Eye (tissue), 1 donor: ENCODE results near the gene SMARCD3.

ENCODE experiments used
- DNase-seq: peaks from one replicate; pipeline ENCODE4 v3.0.0-alpha.2; 2015

Gene SMARCD3

DNA sequence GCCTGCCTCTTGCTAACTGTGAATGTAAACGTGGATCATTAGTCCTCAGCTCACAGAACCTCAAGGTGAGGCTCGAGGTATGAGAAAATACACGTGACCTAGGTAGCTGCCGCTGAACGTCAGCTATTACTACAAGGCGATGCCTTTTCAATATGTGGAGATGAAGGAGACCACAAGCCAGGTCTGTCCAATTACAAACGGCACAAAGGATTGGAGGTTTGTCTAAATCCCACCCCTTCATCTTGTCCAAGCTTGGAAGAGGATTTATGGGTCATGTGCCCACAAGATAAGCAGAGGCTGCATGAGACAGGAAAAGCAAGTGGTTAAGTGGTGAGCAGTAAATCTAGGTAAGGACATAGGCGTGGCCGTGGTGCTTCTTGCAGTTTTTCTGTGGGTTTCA lies 41.6 kb downstream of the SMARCD3 start:
- no peak for DNase-seq

DNA sequence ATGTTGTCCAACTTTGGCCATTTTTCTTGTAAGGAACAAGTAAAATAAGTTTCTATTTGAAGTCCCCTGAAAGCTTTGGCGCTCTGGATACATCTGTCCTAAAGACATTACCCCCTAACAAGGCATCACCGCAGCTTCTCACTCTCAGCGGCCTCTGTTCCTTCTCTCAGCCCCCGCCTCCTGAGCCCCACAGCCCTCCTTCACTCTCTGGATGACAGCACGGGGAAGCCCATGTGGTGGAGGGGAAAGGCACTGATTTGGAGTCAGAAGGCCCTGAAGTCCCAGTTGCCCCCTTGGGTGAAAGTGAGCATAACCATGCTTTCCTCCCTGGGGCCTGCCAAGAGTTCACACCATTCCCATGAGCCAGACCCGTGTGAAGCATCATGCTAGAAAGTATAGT lies 42.8 kb downstream of the SMARCD3 start:
- no peak for DNase-seq

GRCh38 chr7:151204383-151205032 lies 44.0 kb downstream of the SMARCD3 start:
- DNase-seq = no peak

- no peak for DNase-seq
These were observed 45.7 kb downstream of the SMARCD3 start for GRCh38 chr7:151202836-151203235.

- no peak for DNase-seq
These were observed 46.7 kb downstream of the SMARCD3 start for GRCh38 chr7:151201751-151202150.

GRCh38 chr7:151201344-151201743 lies 47.1 kb downstream of the SMARCD3 start:
- no peak for DNase-seq

DNA sequence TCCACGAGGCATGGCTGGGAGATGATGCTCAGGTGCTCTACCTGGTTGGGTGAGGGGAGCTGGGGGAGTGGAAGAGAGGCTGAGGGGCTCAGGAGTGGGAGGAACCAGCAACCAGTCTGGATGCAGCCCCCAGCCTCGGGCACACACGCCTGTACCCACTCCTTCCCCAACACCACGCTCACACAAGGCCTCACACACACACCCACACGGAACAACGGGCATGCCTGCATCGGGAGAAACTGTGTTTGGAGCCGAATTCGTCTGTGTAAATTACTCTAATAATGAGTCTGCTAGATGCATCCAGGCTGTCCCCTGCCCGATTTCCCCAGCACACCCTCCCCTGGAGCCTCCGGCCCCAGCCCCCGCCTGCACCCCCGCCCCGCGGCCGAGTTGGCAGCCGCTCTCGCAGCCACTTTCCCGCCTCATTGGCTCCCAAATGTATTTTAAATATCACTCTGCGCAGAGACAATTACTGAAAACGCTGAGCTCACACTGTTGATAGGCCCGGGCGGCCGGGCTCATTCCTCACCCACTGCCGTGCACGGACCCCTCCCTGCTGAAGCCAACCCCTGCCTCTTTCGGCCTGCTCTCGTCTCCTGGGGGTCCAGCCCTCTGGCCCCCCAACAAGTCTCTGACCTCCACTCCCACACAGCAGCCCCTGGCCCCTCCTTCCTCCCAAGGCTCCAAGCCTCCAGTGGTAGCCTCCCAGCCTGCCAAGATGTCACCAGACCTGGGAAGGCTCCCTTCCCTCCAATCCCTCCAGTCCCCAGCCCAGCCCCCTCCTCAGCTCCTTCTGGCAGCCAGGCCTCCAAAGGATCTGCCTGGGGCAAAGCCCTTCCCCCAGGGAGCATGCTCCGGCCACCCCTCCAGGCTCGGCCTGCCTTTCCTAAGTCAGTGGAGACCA lies 49.3 kb downstream of the SMARCD3 start:
- DNase-seq = peak; percentile 85

DNA sequence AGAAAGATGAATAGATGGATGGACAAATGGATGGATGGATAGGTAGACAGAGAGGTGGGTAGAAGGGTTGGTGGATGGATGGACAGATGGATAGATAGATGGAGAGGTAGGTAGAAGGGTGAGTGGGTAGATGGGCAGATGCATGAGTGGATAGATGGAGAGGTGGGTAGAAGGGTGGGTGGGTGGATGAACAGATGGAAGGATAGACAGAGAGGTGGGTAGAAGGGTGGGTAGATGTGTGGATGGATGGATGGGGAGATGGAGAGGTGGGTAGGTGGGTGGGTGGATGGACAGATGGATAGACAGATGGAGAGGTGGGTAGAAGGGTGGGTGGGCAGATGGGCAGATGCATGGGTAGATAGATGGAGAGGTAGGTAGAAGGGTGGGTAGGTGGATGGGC lies 50.6 kb downstream of the SMARCD3 start:
- DNase-seq = no peak

- DNase-seq = no peak
These were observed 52.7 kb downstream of the SMARCD3 start for GRCh38 chr7:151195616-151196450.

DNA sequence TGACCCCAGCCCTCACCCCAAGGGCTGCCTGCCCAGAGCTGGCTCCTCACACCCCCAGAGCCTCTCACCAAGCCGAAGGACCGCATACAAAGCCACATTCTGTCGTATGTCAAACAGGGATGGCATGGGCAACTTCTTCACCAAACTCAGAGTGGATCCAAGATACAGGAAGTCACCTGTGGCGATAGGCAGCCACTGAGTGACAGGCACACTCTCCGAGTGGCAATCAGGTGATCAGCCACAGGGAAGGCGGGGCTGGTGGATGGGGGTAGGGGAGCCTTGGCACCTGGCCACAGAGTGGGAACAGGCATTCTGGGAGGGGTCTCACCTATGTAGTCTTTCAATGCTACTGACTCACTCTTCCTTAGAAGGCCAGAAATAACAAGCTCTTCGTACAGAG lies 54.3 kb downstream of the SMARCD3 start:
- no peak for DNase-seq

DNA sequence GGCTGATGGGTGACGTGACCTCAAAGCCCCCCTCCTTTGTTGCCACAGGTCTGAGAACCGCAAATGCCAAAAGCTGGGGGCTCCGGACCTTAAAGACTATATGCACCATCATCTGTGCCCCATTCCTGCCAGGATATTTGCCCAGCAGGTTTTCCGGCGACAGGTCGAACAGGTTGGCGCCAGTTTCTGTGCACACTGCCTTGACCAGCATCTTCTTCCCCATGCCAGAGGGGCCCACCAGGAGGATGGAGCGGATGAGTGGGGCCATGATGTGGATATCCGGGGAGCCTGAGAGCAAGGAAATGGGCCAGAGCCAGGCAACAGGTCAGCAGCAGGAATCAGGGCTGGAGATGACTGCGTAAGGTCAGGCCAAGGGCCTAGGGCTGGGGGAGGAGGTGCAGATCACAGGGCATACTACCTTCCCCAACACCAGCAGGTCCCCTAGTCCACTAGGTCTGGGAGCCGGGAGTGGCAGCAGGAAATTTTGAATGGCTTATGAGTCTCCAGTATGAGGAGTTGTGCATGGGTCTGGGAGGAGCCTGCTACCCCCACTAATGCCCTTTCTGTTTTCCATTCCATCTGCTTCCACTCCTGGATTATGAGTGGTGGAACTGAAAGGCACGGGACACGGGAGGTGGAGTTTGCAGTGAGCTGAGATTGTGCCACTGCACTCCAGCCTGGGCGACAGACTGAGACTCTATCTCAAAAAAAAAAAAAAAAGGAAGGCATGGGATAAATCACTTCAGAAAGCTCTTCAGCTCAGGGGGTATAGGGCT lies 55.1 kb downstream of the SMARCD3 start:
- DNase-seq = no peak

DNA sequence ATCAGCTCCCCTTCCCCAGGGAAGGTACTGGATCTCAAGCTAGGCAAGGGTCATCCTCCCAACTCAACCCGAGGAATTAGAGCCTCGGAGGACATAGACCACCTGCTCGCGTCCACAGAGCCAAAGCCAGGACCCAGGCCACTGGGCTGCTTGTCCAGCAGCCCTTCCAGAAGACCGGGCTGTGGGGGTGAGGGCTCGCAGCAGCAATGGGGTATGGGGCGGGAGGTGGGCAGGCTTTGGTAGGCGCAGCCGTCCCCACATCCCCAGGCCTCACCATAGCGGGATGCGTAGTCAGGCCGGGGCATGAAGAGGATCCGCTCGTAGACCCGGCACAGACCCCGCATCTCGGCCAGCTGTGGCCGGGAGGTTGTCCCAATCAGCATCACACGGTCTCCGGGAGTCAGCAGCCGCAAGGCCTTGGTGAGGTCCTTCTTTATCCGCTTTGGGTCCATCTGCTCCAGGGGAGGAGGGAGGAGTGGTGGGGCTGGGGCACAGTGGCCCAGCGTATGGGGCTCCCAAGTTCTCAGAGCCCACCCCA lies 56.4 kb downstream of the SMARCD3 start:
- no peak for DNase-seq

DNA sequence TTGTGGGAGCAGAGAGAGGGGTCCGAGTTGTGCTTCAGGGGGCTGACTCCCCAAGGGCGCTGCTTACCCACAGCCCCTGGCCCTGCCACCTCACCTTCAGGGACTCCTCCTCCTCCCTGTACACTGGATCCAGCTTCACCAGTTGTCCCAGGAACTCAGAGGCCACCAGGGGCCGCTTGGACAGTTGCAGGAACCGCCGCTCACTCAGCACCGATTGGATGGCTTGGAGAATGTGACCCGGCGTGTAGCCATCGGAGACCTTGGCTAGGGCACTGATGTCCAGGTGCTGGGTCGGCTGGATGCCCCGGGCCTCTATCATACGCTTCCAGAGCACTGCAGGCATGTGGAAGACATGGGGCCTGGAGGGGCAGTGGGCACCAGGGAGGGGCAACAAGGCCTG lies 57.0 kb downstream of the SMARCD3 start:
- no peak for DNase-seq

GRCh38 chr7:151189038-151189437 lies 59.5 kb downstream of the SMARCD3 start:
- DNase-seq = no peak
